OCI-LY3 (cell line): Measurements from ENCODE around the gene DCLK1.
"Not testable (repeated sequence)": the region's sequence is repeated elsewhere in the genome, so short reads cannot be mapped to it uniquely, and the experiment has no call there.

ENCODE experiments used
- H2AFZ ChIP-seq: fragments of 200-600, 300-600 bp; shearing (Covaris generic); 2 replicates; pipeline ENCODE4 v1.6.0; 2014; ENCODE audit warnings: antibody characterized with exemption, low read depth, low read length
- H3K27ac ChIP-seq: fragments of 200-600, 300-600 bp; sonication (generic); 2 replicates; pipeline ENCODE4 v1.5.1; 2014; ENCODE audit warnings: mild to moderate bottlenecking, low read length, moderate library complexity, mixed read lengths
- H3K27me3 ChIP-seq: fragments of 200-600, 300-600 bp; sonication (generic); 2 replicates; pipeline ENCODE4 v1.6.1; 2014; ENCODE audit warnings: low read depth, low read length, mixed read lengths
- H3K36me3 ChIP-seq: fragments of 200-600, 300-600 bp; sonication (generic); replicated peaks from 2 replicates; pipeline ENCODE3; 2014; ENCODE audit warnings: low read depth, low read length, mixed read lengths
- H3K4me1 ChIP-seq: fragments of 300-600, 200-600 bp; sonication (generic); 2 replicates; pipeline ENCODE4 v1.6.1; 2014; ENCODE audit warnings: low read length, mixed read lengths
- H3K4me2 ChIP-seq: fragments of 200-600, 300-600 bp; sonication (generic); 2 replicates; pipeline ENCODE4 v1.6.1; 2014; ENCODE audit warnings: low read length, mixed read lengths
- H3K4me3 ChIP-seq: fragments of 300-600, 200-600 bp; sonication (generic); 2 replicates; pipeline ENCODE4 v1.5.1; 2014; ENCODE audit warnings: antibody characterized with exemption, mild to moderate bottlenecking, low read length, moderate library complexity
- H3K79me2 ChIP-seq: fragments of 300-600, 200-600 bp; shearing (Covaris generic); 2 replicates; pipeline ENCODE4 v1.6.1; 2014; ENCODE audit warnings: mild to moderate bottlenecking, low read length, mixed read lengths
- H3K9ac ChIP-seq: fragments of 300-600, 200-600 bp; shearing (Covaris generic); 2 replicates; pipeline ENCODE4 v1.6.0; 2014; ENCODE audit warnings: mild to moderate bottlenecking, low read length, moderate library complexity
- H3K9me3 ChIP-seq: fragments of 200-600, 300-600 bp; shearing (Covaris generic); 2 replicates; pipeline ENCODE4 v1.6.1; 2014; ENCODE audit warnings: low read length, mixed read lengths; ENCODE audit not compliant: insufficient read depth
- H4K20me1 ChIP-seq: fragments of 200-600, 300-600 bp; sonication (generic); 2 replicates; pipeline ENCODE4 v1.6.1; 2016; ENCODE audit warnings: low read length, mixed read lengths; ENCODE audit not compliant: insufficient read depth
- CTCF ChIP-seq: fragments of 200-600, 300-600 bp; sonication (generic); IDR thresholded peaks from 2 replicates; pipeline ENCODE4 v1.5.1; 2014; ENCODE audit warnings: antibody characterized with exemption, low read length, low read depth
- EZH2phosphoT487 ChIP-seq: fragments of 200-600 bp; shearing (Covaris generic); IDR thresholded peaks from 2 replicates; pipeline ENCODE4 v1.6.1; 2018; ENCODE audit warnings: antibody characterized with exemption, mixed run types, low read depth

The DCLK1 gene

GRCh38 chr13:36107521-36107920 lies 23.7 kb downstream of the DCLK1 start:
- Histone ChIP-seq H2AFZ (no peak overlapping the region), H3K4me1 (no peaks in the 10 kb centered on the region), H3K27me3 (0 out of 2 replicates have a peak, but pooled peaks cover 2% of the 10 kb centered on the region), H3K27ac (no peak overlapping the region), H3K36me3 (no peaks in the 10 kb centered on the region), H3K79me2 (no peaks in the 10 kb centered on the region), H3K4me2 (no peak overlapping the region), H3K4me3 (no peak overlapping the region), H3K9ac (no peak overlapping the region), H4K20me1 (no peaks in the 10 kb centered on the region), H3K9me3 (no peaks in the 10 kb centered on the region)
- TF ChIP-seq CTCF, result no peak
- no peak for TF ChIP-seq EZH2phosphoT487

GRCh38 chr13:36105726-36106125 lies 25.5 kb downstream of the DCLK1 start:
- Histone ChIP-seq H3K27ac (no peak overlapping the region), H3K4me1 (no peaks in the 10 kb centered on the region), H3K9ac (no peak overlapping the region), H2AFZ (no peak overlapping the region), H3K9me3 (no peaks in the 10 kb centered on the region), H3K27me3 (0 out of 2 replicates have a peak, but pooled peaks cover 2% of the 10 kb centered on the region), H3K4me2 (no peak overlapping the region), H3K36me3 (no peaks in the 10 kb centered on the region), H3K4me3 (no peak overlapping the region), H4K20me1 (no peaks in the 10 kb centered on the region), H3K79me2 (no peaks in the 10 kb centered on the region)
- no peak for TF ChIP-seq EZH2phosphoT487
- no peak for TF ChIP-seq CTCF

- TF ChIP-seq EZH2phosphoT487 (no peak), CTCF (no peak)
- Histone ChIP-seq H3K4me1 (no peaks in the 10 kb centered on the region), H2AFZ (no peak overlapping the region)
Measured at GRCh38 chr13:36102721-36103120, 28.5 kb downstream of the DCLK1 start.

GRCh38 chr13:36101907-36102306 lies 29.3 kb downstream of the DCLK1 start:
- not testable (repeated sequence) for H3K27me3 ChIP-seq, H3K4me3 ChIP-seq, H3K4me2 ChIP-seq, H2AFZ ChIP-seq, H3K27ac ChIP-seq, H3K4me1 ChIP-seq, H3K9me3 ChIP-seq, H4K20me1 ChIP-seq, H3K79me2 ChIP-seq, H3K36me3 ChIP-seq, H3K9ac ChIP-seq

More at GRCh38 chr13:36102721-36103120, 28.5 kb downstream of the DCLK1 start:
- Histone ChIP-seq H3K27me3 (no peaks in the 10 kb centered on the region), H3K79me2 (no peaks in the 10 kb centered on the region), H3K4me3 (no peak overlapping the region), H3K27ac (no peak overlapping the region), H3K9ac (no peak overlapping the region), H3K36me3 (no peaks in the 10 kb centered on the region), H4K20me1 (no peaks in the 10 kb centered on the region), H3K9me3 (no peaks in the 10 kb centered on the region), H3K4me2 (no peak overlapping the region)

GRCh38 chr13:36101157-36101556 lies 30.0 kb downstream of the DCLK1 start:
- Histone ChIP-seq H3K4me1 (no peaks in the 10 kb centered on the region), H4K20me1 (no peaks in the 10 kb centered on the region), H3K4me3 (no peak overlapping the region), H3K27me3 (no peaks in the 10 kb centered on the region), H3K9me3 (no peaks in the 10 kb centered on the region), H3K79me2 (no peaks in the 10 kb centered on the region), H3K4me2 (no peak overlapping the region), H3K36me3 (no peaks in the 10 kb centered on the region), H2AFZ (no peak overlapping the region), H3K9ac (no peak overlapping the region), H3K27ac (no peak overlapping the region)
- TF ChIP-seq CTCF (no peak), EZH2phosphoT487 (no peak)
